HCT116 (cell line): ENCODE results near the gene ZNHIT2. TPM values are rescaled to one million over a fixed set of nuclear protein-coding genes. Genes with fewer than 3 reads are reported as not detected.

Source experiments
- ATAC-seq: fragments of 200-7000 bp; cut with Tn5 transposase; 2 replicates; pipeline ENCODE4 v1.9.1; 2020; ENCODE audit warnings: mild to moderate bottlenecking, moderate library complexity
- BruUV-seq: library from RNA; stranded (reverse); fragments of 400-500 nt; replicated peaks from 2 replicates; lab custom pipeline; 2021; lab: Mats Ljungman, UMichigan
- CTCF ChIA-PET: fragments of 300-600 bp; sonication (Branson Sonifier 250); formaldehyde crosslinking; loops from one replicate; lab custom pipeline; 2021; ENCODE audit warnings: antibody characterized with exemption; lab: Charles Lee
- POLR2A ChIA-PET: fragments of 300-600, 350-600 bp; sonication (Branson Sonifier 250); formaldehyde crosslinking; loops from one replicate; lab custom pipeline; 2021; ENCODE audit warnings: antibody characterized with exemption; lab: Charles Lee
- RAD21 ChIA-PET, 2 experiments: fragments of 300-600 bp; sonication (Branson Sonifier 250); formaldehyde crosslinking; loops; one replicate each; lab custom pipeline; 2023; ENCODE audit warnings: low total read pairs in 2 of 2; ENCODE audit not compliant: uncharacterized antibody in 2 of 2, unreplicated experiment in 2 of 2, low non-redundant PET in 1 of 2; lab: Charles Lee
- DNase-seq: peaks from one replicate; pipeline ENCODE4 v3.0.0-alpha.2; 2010; ENCODE audit warnings: low read depth, low spot score
- H2AFZ ChIP-seq: fragments of 200-600 bp; shearing (Covaris generic), sonication (generic); 2 replicates; pipeline ENCODE4 v1.6.1; 2017; ENCODE audit warnings: low read depth, mixed run types, mixed read lengths, antibody characterized with exemption, low read length; ENCODE audit not compliant: poor library complexity, severe bottlenecking
- H3K27ac ChIP-seq: 2 replicates; pipeline ENCODE4 v1.5.1; 2012; ENCODE audit warnings: low read depth, low read length
- H3K27me3 ChIP-seq: fragments of 200-600 bp; sonication (generic); 2 replicates; pipeline ENCODE4 v1.6.1; 2016; ENCODE audit warnings: mixed run types, low read length, mixed read lengths; ENCODE audit not compliant: insufficient read depth
- H3K36me3 ChIP-seq, 2 experiments: fragments of 200-500 bp in 1 of 2; fragments of 200-600 bp in 1 of 2; sonication (Bioruptor generic) in 1 of 2; sonication (generic) in 1 of 2; 2 replicates each; pipeline versions ENCODE4 v1.5.1 to v1.6.1; 2014 to 2016; ENCODE audit warnings: low read length in 2 of 2, inconsistent platforms in 1 of 2, mixed read lengths in 1 of 2, mixed run types in 1 of 2; ENCODE audit not compliant: insufficient read depth in 2 of 2, control insufficient read depth in 1 of 2
- H3K4me1 ChIP-seq, 2 experiments: fragments of 200-600 bp in 1 of 2; sonication (generic) in 1 of 2; 2 replicates each; pipeline versions ENCODE4 v1.5.1 to v1.6.1; 2012 to 2017; ENCODE audit warnings: low read length in 2 of 2, inconsistent platforms in 1 of 2, mild to moderate bottlenecking in 1 of 2, mixed read lengths in 1 of 2, mixed run types in 1 of 2, moderate library complexity in 1 of 2; ENCODE audit not compliant: insufficient read depth in 2 of 2, control insufficient read depth in 1 of 2
- H3K4me2 ChIP-seq: fragments of 200-600 bp; sonication (generic); 2 replicates; pipeline ENCODE4 v1.6.1; 2017; ENCODE audit warnings: mixed run types, low read length, mixed read lengths
- H3K4me3 ChIP-seq, 2 experiments: fragments of 200-600 bp in 1 of 2; sonication (generic) in 1 of 2; replicated peaks in 1 of 2; 2 replicates each; pipeline ENCODE4 v1.5.1; 2011 to 2016; ENCODE audit warnings: low read length in 2 of 2, control low read depth in 1 of 2, low read depth in 1 of 2, mild to moderate bottlenecking in 1 of 2, mixed read lengths in 1 of 2, mixed run types in 1 of 2
- H3K79me2 ChIP-seq: fragments of 200-600 bp; sonication (generic); 2 replicates; pipeline ENCODE4 v1.6.1; 2017; ENCODE audit warnings: mild to moderate bottlenecking, mixed run types, low read length, moderate library complexity, mixed read lengths; ENCODE audit not compliant: insufficient read depth
- H3K9ac ChIP-seq: fragments of 200-600 bp; sonication (generic); 2 replicates; pipeline ENCODE4 v1.6.1; 2016; ENCODE audit warnings: low read length, mixed read lengths
- H3K9me2 ChIP-seq: fragments of 200-600 bp; sonication (generic), shearing (Covaris generic); 2 replicates; pipeline ENCODE4 v1.6.1; 2017; ENCODE audit warnings: mixed run types, mild to moderate bottlenecking, moderate library complexity; ENCODE audit not compliant: insufficient read depth
- H3K9me3 ChIP-seq, 2 experiments: fragments of 200-500 bp in 1 of 2; fragments of 200-600 bp in 1 of 2; sonication (Bioruptor generic) in 1 of 2; sonication (generic) in 1 of 2; 2 replicates each; pipeline ENCODE4 v1.6.1; 2014 to 2017; ENCODE audit warnings: low read length in 2 of 2, mixed read lengths in 2 of 2, inconsistent platforms in 1 of 2, low read depth in 1 of 2, mild to moderate bottlenecking in 1 of 2, mixed run types in 1 of 2, moderate library complexity in 1 of 2; ENCODE audit not compliant: control insufficient read depth in 1 of 2, insufficient read depth in 1 of 2
- H4K20me1 ChIP-seq: fragments of 200-600 bp; sonication (generic), shearing (Covaris generic); 2 replicates; pipeline ENCODE4 v1.6.1; 2017; ENCODE audit warnings: mixed run types, mild to moderate bottlenecking, moderate library complexity; ENCODE audit not compliant: insufficient read depth
- CBX3 ChIP-seq: IDR thresholded peaks from 2 replicates; pipeline ENCODE4 v1.6.1; 2012; ENCODE audit warnings: low read depth
- CEBPB ChIP-seq: IDR thresholded peaks from 2 replicates; pipeline ENCODE4 v1.6.1; 2012; ENCODE audit warnings: low read depth
- CTCF ChIP-seq, 3 experiments: fragments of 200-600 bp in 1 of 3; sonication (generic) in 1 of 3; IDR thresholded peaks in 2 of 3; conservative IDR thresholded peaks in 1 of 3; 2 replicates each; pipeline ENCODE4 v1.5.1; 2012 to 2017; ENCODE audit warnings: low read depth in 2 of 3, low read length in 2 of 3, antibody characterized with exemption in 1 of 3, borderline replicate concordance in 1 of 3, control low read depth in 1 of 3, mild to moderate bottlenecking in 1 of 3, mixed read lengths in 1 of 3, mixed run types in 1 of 3, moderate library complexity in 1 of 3; ENCODE audit not compliant: insufficient read depth in 1 of 3
- EGR1 ChIP-seq: IDR thresholded peaks from 2 replicates; pipeline ENCODE4 v1.6.1; 2012; ENCODE audit warnings: low read depth
- ELF1 ChIP-seq: IDR thresholded peaks from 2 replicates; pipeline ENCODE4 v1.6.1; 2012; ENCODE audit warnings: low read depth, borderline replicate concordance
- EZH2 ChIP-seq: fragments of 200-600 bp; sonication (generic); IDR thresholded peaks from 2 replicates; pipeline ENCODE4 v1.6.1; 2017; ENCODE audit warnings: antibody characterized with exemption, mixed run types
- EZH2phosphoT487 ChIP-seq: fragments of 200-600 bp; IDR thresholded peaks from 2 replicates; pipeline ENCODE4 v1.6.1; 2018; ENCODE audit warnings: antibody characterized with exemption, borderline replicate concordance
- JUND ChIP-seq: IDR thresholded peaks from 2 replicates; pipeline ENCODE4 v1.6.1; 2012
- POLR2A ChIP-seq: IDR thresholded peaks from 2 replicates; pipeline ENCODE4 v1.7.0; 2011; ENCODE audit warnings: borderline replicate concordance; ENCODE audit not compliant: insufficient read depth, insufficient read length; ENCODE audit errors: extremely low read depth
- POLR2AphosphoS5 ChIP-seq: IDR thresholded peaks from 2 replicates; pipeline ENCODE4 v1.6.1; 2011; ENCODE audit warnings: mild to moderate bottlenecking, low read depth, low read length, moderate library complexity
- RAD21 ChIP-seq: IDR thresholded peaks from 2 replicates; pipeline ENCODE4 v1.6.1; 2012; ENCODE audit warnings: low read depth, mild to moderate bottlenecking
- REST ChIP-seq: IDR thresholded peaks from 2 replicates; pipeline ENCODE4 v1.6.1; 2012; ENCODE audit warnings: low read depth
- SIN3A ChIP-seq: IDR thresholded peaks from 2 replicates; pipeline ENCODE4 v1.6.1; 2012; ENCODE audit warnings: low read depth
- SP1 ChIP-seq: IDR thresholded peaks from 2 replicates; pipeline ENCODE4 v1.6.1; 2012; ENCODE audit warnings: low read depth
- SRF ChIP-seq: IDR thresholded peaks from 2 replicates; pipeline ENCODE4 v1.6.1; 2012; ENCODE audit warnings: low read depth
- TCF7L2 ChIP-seq: IDR thresholded peaks from 2 replicates; pipeline ENCODE4 v1.7.0; 2011; ENCODE audit warnings: borderline replicate concordance, inconsistent platforms; ENCODE audit not compliant: insufficient read depth, insufficient read length; ENCODE audit errors: extremely low read depth
- YY1 ChIP-seq: IDR thresholded peaks from 2 replicates; pipeline ENCODE4 v1.6.1; 2011; ENCODE audit warnings: low read length, low read depth, moderate library complexity, mild to moderate bottlenecking; ENCODE audit not compliant: insufficient replicate concordance; ENCODE audit errors: extremely low read depth
- ZFX ChIP-seq: fragments of 450-650 bp; IDR thresholded peaks from 2 replicates; pipeline ENCODE4 v1.6.1; 2017
- ZNF274 ChIP-seq: fragments of 200-500 bp; sonication (Bioruptor generic); IDR thresholded peaks from 2 replicates; pipeline ENCODE4 v1.6.1; 2014; ENCODE audit warnings: mild to moderate bottlenecking, low read depth, low read length, inconsistent platforms
- intact Hi-C: fragments of 100-400 bp; cut with micrococcal nuclease; formaldehyde crosslinking; loops from 2 replicates; pipeline ENCODE4 v1.10.0; 2022
- total RNA-seq: library from RNA; stranded (reverse); gene quantifications from one replicate; pipeline ENCODE4 v1.2.1, GENCODE V29; 2021; ENCODE audit not compliant: unreplicated experiment
- TF ChIP-seq, protein P1 (sequence below): IDR thresholded peaks from 2 replicates; pipeline ENCODE4 v1.6.1; 2012
- TF ChIP-seq, protein P2 (sequence below): IDR thresholded peaks from 2 replicates; pipeline ENCODE4 v1.6.1; 2012

Gene ZNHIT2
- total RNA-seq, 1 experiment from 2014 or later = 18.8 TPM

GRCh38 chr11:65095974-65096806, 21.3 kb downstream of the ZNHIT2 start, which contains the start of gene VPS51:
Gene VPS51 (plus strand): TSS chr11:65096214. CDS start chr11:65096251, 37 bp downstream.
- RAD21 ChIA-PET = no interaction called here
- peaks cover 3 to 12% of the 10 kb centered on the region in 2 experiments; a peak in 3 of 4 replicates for H3K4me1 ChIP-seq
- H3K4me3 ChIP-seq = peak within 1 kb of the TSS; percentile 74 to 78
- no peak within 1 kb of the TSS for H2AFZ ChIP-seq
- CTCF ChIA-PET = interaction anchor here (1.1 to 1.7 kb wide), 2 partner anchors 12 to 14 kb away, joined by 3 to 14 read pairs; no protein-coding TSS in a partner anchor
- peak within 1 kb of the TSS; percentile 63 for H3K27ac ChIP-seq
- H3K9me3 ChIP-seq = no peaks in the 10 kb centered on the region
- H3K27me3 ChIP-seq = no peaks in the 10 kb centered on the region
- BruUV-seq = TSS peak; percentile 56
- H3K9me2 ChIP-seq = no peaks in the 10 kb centered on the region
- peak within 1 kb of the TSS; percentile 88 for H3K4me2 ChIP-seq
- POLR2A ChIA-PET = interaction anchor here (3.2 kb wide), 1 partner anchor 15 kb away, joined by 21 read pairs; the partner anchor contains the start of gene TM7SF2
- peaks cover 3 to 6% of the 10 kb centered on the region in 2 experiments; a peak in 2 of 4 replicates for H3K36me3 ChIP-seq
- ATAC-seq (peak; percentile 97), DNase-seq (peak; percentile 88)
- H4K20me1 ChIP-seq = no peaks in the 10 kb centered on the region
- H3K79me2 ChIP-seq = peaks cover 23% of the 10 kb centered on the region
- H3K9ac ChIP-seq = peak within 1 kb of the TSS; percentile 77
- intact Hi-C loops = loop anchor here (1.0 to 5.0 kb wide), 2 partner anchors 12 to 84 kb away; partner anchors contain the start of genes ARL2, CDCA5 and ZFPL1
- TF ChIP-seq EZH2phosphoT487 = no peak
- TF ChIP-seq JUND = no peak
- peak; percentile 71 for TF ChIP-seq POLR2AphosphoS5
- TF ChIP-seq CEBPB = no peak
- TF ChIP-seq CTCF (IDR thresholded peaks at IDR 0.05 in 2 of 3, conservative IDR thresholded peaks at IDR 0.05 in 1 of 3; ENCODE audit: borderline replicate concordance in 1 of 3, insufficient read depth in 1 of 3, low read depth in 2 of 3, low read length in 2 of 3) = no peak
- peak; percentile 88 for TF ChIP-seq SRF
- TF ChIP-seq EZH2 = no peak
- no peak for TF ChIP-seq RAD21
- peak; percentile 99 for TF ChIP-seq CBX3
- 0 out of 2 replicates have a peak, but pooled peaks have one; percentile 58 for TF ChIP-seq EGR1
- TF ChIP-seq SIN3A = peak; percentile 81
- TF ChIP-seq, protein P1, sequence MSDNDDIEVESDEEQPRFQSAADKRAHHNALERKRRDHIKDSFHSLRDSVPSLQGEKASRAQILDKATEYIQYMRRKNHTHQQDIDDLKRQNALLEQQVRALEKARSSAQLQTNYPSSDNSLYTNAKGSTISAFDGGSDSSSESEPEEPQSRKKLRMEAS = peak; percentile 76
- TF ChIP-seq ZNF274 = no peak
- TF ChIP-seq POLR2A = peak; percentile 94
- TF ChIP-seq SP1 = peak; percentile 86
- TF ChIP-seq YY1 = peak; percentile 93
- TF ChIP-seq, protein P2, sequence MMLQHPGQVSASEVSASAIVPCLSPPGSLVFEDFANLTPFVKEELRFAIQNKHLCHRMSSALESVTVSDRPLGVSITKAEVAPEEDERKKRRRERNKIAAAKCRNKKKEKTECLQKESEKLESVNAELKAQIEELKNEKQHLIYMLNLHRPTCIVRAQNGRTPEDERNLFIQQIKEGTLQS = no peak
- TF ChIP-seq ELF1 = peak; percentile 92
- peak; percentile 92 for TF ChIP-seq ZFX
- no peak for TF ChIP-seq REST
- peak; percentile 60 for TF ChIP-seq TCF7L2
